Neural crest cell (in vitro differentiated cells): ENCODE data around the gene ADORA2A. TPM values are rescaled to one million over a fixed set of nuclear protein-coding genes. Genes with fewer than 3 reads are reported as not detected.
A peak's percentile ranks its signal among the peaks of the same experiment; 100 is the strongest.

Experiments
- DNase-seq: peaks from one replicate; pipeline ENCODE4 v3.0.0; 2021; ENCODE audit warnings: low read depth, mixed read lengths, low spot score
- H3K27ac Mint-ChIP-seq: one replicate; pipeline ENCODE4 v1.8.0; 2021; ENCODE audit warnings: mild to moderate bottlenecking, mixed read lengths; ENCODE audit not compliant: unreplicated experiment
- H3K27me3 Mint-ChIP-seq: 2 replicates; pipeline ENCODE4 v1.8.0; 2021; ENCODE audit warnings: low read depth, mild to moderate bottlenecking, mixed read lengths
- H3K36me3 Mint-ChIP-seq: 2 replicates; pipeline ENCODE4 v1.8.0; 2021; ENCODE audit warnings: low read depth, mild to moderate bottlenecking, mixed read lengths
- H3K4me1 Mint-ChIP-seq: 2 replicates; pipeline ENCODE4 v1.8.0; 2021; ENCODE audit warnings: mixed read lengths
- H3K4me3 Mint-ChIP-seq: one replicate; pipeline ENCODE4 v1.8.0; 2021; ENCODE audit warnings: mild to moderate bottlenecking, mixed read lengths
- H3K9me3 Mint-ChIP-seq: 2 replicates; pipeline ENCODE4 v1.8.0; 2021; ENCODE audit warnings: mixed read lengths
- CTCF ChIP-seq: fragments of 200-600 bp; sonication (generic); conservative IDR thresholded peaks from 2 replicates; pipeline ENCODE4 v1.5.0; 2021; ENCODE audit warnings: antibody characterized with exemption, mild to moderate bottlenecking
- total RNA-seq: library from RNA; stranded (reverse); gene quantifications from 2 replicates; pipeline ENCODE4 v1.2.1, GENCODE V29; 2021

The ADORA2A gene
- total RNA-seq, 1 donor from 2014 or later = 2.8 TPM

GRCh38 chr22:24445481-24446259 lies 18.3 kb downstream of the ADORA2A start:
- no peak overlapping the region for H3K4me3 Mint-ChIP-seq
- peak overlapping the region; percentile 13 for H3K27ac Mint-ChIP-seq
- H3K4me1 Mint-ChIP-seq = peaks cover 31% of the 10 kb centered on the region
- no peaks in the 10 kb centered on the region for H3K36me3 Mint-ChIP-seq
- no peak for TF ChIP-seq CTCF
- H3K9me3 Mint-ChIP-seq = no peaks in the 10 kb centered on the region
- no peaks in the 10 kb centered on the region for H3K27me3 Mint-ChIP-seq
- DNase-seq = no peak

DNA sequence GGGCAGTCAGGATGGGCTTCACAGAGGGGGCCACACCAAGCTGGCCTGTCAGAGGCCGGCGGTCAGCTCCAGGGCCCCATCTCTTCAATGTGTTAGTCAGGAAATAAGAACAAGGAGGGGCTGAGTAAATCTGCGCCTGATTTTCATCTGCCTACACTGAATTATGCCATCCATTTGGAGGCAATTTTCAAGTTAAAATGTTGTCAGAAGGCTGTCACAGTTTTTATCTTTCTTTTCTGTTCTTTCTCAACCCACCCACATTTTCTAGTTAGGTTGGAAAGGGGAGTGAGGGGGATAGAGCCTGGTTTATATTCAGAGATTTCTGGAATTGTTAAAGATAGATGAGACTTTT lies 18.8 kb downstream of the ADORA2A start:
- DNase-seq = no peak
- H3K27ac Mint-ChIP-seq = no peak overlapping the region
- H3K36me3 Mint-ChIP-seq = no peaks in the 10 kb centered on the region
- peaks cover 33% of the 10 kb centered on the region for H3K4me1 Mint-ChIP-seq
- H3K27me3 Mint-ChIP-seq = no peaks in the 10 kb centered on the region
- no peak overlapping the region for H3K4me3 Mint-ChIP-seq
- H3K9me3 Mint-ChIP-seq = no peaks in the 10 kb centered on the region
- no peak for TF ChIP-seq CTCF

DNA sequence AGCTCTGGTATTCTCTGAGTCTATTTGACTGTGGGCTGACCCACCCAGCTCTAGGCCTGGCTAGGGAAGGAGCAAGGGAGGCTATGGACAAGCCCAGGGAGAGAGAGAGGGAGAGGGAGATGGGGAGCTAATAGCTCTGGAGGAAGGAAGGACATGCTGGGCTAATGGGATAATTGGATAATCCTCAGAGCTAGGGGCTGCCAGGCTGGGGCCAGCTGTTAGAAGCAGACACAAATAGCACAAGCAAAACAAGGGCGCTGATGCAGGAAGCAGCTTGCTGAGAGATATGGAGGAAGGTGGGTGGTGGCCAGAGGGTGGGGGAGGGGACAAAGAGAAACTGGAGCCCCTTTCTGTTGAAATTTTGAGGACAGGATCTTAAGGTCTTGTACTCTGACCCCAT lies 23.2 kb downstream of the ADORA2A start:
- Mint-ChIP-seq H3K4me1 (peaks cover 19% of the 10 kb centered on the region), H3K4me3 (peak overlapping the region; percentile 36), H3K36me3 (no peaks in the 10 kb centered on the region), H3K27ac (no peak overlapping the region), H3K9me3 (no peaks in the 10 kb centered on the region), H3K27me3 (no peaks in the 10 kb centered on the region)
- DNase-seq = no peak
- no peak for TF ChIP-seq CTCF

- Mint-ChIP-seq H3K9me3 (no peaks in the 10 kb centered on the region), H3K4me1 (peaks cover 18% of the 10 kb centered on the region), H3K4me3 (no peak overlapping the region), H3K36me3 (no peaks in the 10 kb centered on the region), H3K27ac (no peak overlapping the region), H3K27me3 (no peaks in the 10 kb centered on the region)
- no peak for TF ChIP-seq CTCF
- DNase-seq = no peak
Measured at GRCh38 chr22:24451162-24451561, 23.8 kb downstream of the ADORA2A start.

DNA sequence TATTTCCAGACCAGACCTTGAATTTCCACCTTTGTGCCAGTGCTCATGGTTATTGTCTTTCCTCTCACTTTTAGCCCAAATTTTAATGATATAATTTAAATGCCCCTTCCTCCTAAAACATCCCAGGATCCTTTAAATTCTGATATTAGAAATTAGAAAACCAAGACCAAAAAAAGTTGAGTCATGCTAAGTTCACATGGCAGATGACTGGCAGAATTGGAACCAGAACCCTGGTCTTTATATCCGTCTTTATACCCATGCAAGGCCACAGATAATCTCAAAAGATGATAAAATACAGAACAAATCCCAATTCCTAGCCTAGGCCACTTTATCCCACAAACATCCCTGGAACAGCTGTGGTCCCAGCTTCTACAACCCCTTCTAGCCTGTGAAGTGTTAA lies 26.5 kb downstream of the ADORA2A start:
- no peaks in the 10 kb centered on the region for H3K36me3 Mint-ChIP-seq
- H3K4me3 Mint-ChIP-seq = no peak overlapping the region
- peaks cover 13% of the 10 kb centered on the region for H3K4me1 Mint-ChIP-seq
- no peak overlapping the region for H3K27ac Mint-ChIP-seq
- TF ChIP-seq CTCF = no peak
- no peaks in the 10 kb centered on the region for H3K9me3 Mint-ChIP-seq
- DNase-seq = no peak
- H3K27me3 Mint-ChIP-seq = no peaks in the 10 kb centered on the region
